Measurements from ENCODE around the gene DTX3. TPM values are rescaled to one million over a fixed set of nuclear protein-coding genes. Genes with fewer than 3 reads are reported as not detected.

The DTX3 gene
- total RNA-seq, 1 experiment from 2014 or later: 0.37 TPM

GRCh38 chr12:57623385-57623784, 18.8 kb downstream of the DTX3 start (continued):
- no peak for TF ChIP-seq ZBTB33 (IDR thresholded peaks at IDR 0.05; ENCODE audit: extremely low read depth, insufficient replicate concordance, low read length)

- no peak for TF ChIP-seq ATF3 (IDR thresholded peaks at IDR 0.05)
- no peak for TF ChIP-seq CTCF (IDR thresholded peaks at IDR 0.05 in 2 of 3, conservative IDR thresholded peaks at IDR 0.05 in 1 of 3; ENCODE audit: borderline replicate concordance in 1 of 3, insufficient read depth in 1 of 3, low read depth in 2 of 3, low read length in 2 of 3)
- no peak for TF ChIP-seq ZBTB33 (IDR thresholded peaks at IDR 0.05; ENCODE audit: extremely low read depth, insufficient replicate concordance, low read length)
- TF ChIP-seq RAD21 (IDR thresholded peaks at IDR 0.05; ENCODE audit: low read depth): no peak
- no peak for TF ChIP-seq CEBPB (IDR thresholded peaks at IDR 0.05; ENCODE audit: low read depth)
- TF ChIP-seq YY1 (IDR thresholded peaks at IDR 0.05; ENCODE audit: extremely low read depth, insufficient replicate concordance, low read depth, low read length): no peak
- no peak for TF ChIP-seq FOSL1 (IDR thresholded peaks at IDR 0.05; ENCODE audit: low read depth)
- TF ChIP-seq POLR2AphosphoS5 (IDR thresholded peaks at IDR 0.05; ENCODE audit: low read depth, low read length): no peak
- TF ChIP-seq POLR2A (IDR thresholded peaks at IDR 0.05; ENCODE audit: borderline replicate concordance, extremely low read depth, insufficient read depth, insufficient read length): no peak
- CTCF ChIA-PET: no interaction called here
- no peak overlapping the region for H3K4me3 ChIP-seq (replicated peaks in 1 of 2; ENCODE audit: low read depth in 1 of 2, low read length in 2 of 2)
- H3K79me2 ChIP-seq (ENCODE audit: insufficient read depth, low read length): no peaks in the 10 kb centered on the region
- POLR2A ChIA-PET: no interaction called here
- no peak overlapping the region for H3K9ac ChIP-seq (ENCODE audit: low read length)
- H2AFZ ChIP-seq (ENCODE audit: low read depth, low read length, poor library complexity, severe bottlenecking): no peak overlapping the region
- no peak overlapping the region for H3K27ac ChIP-seq (ENCODE audit: low read depth, low read length)
- H3K4me2 ChIP-seq (ENCODE audit: low read length): no peak overlapping the region
- no peaks in the 10 kb centered on the region for H3K4me1 ChIP-seq (ENCODE audit: control insufficient read depth in 1 of 2, insufficient read depth in 2 of 2, low read length in 2 of 2)
- no peaks in the 10 kb centered on the region for H3K9me2 ChIP-seq (ENCODE audit: insufficient read depth)
- peaks cover 4% of the 10 kb centered on the region; the same call in 1 of the 2 replicates for H3K27me3 ChIP-seq (ENCODE audit: insufficient read depth, low read length)
- H3K36me3 ChIP-seq (ENCODE audit: control insufficient read depth in 1 of 2, insufficient read depth in 2 of 2, low read length in 2 of 2): peaks cover 0 to 14% of the 10 kb centered on the region in 2 experiments; a peak in 2 of 4 replicates
- no peaks in the 10 kb centered on the region for H3K9me3 ChIP-seq (ENCODE audit: control insufficient read depth in 1 of 2, insufficient read depth in 1 of 2, low read depth in 1 of 2, low read length in 2 of 2)
- no peak for DNase-seq (ENCODE audit: low read depth, low spot score)
- intact Hi-C loops (cut with micrococcal nuclease): no loop called here
- no peaks in the 10 kb centered on the region for H4K20me1 ChIP-seq (ENCODE audit: insufficient read depth)
- no TSS peak for BruUV-seq (replicated peaks)
- RAD21 ChIA-PET (ENCODE audit: low non-redundant PET in 1 of 2, low total read pairs in 2 of 2, uncharacterized antibody in 2 of 2, unreplicated experiment in 2 of 2): no interaction called here
- ATAC-seq: no peak
These were observed 19.3 kb downstream of the DTX3 start for GRCh38 chr12:57623811-57624390.

Measured in HCT116 (cell line).